NB4 (cell line): ENCODE data around the gene SLC30A1.

Source experiments
- DNase-seq: peaks from one replicate; pipeline ENCODE4 v3.0.0; 2010; ENCODE audit warnings: low read depth
- H3K4me3 ChIP-seq: one replicate; pipeline ENCODE4 v1.5.1; 2011; ENCODE audit warnings: mild to moderate bottlenecking, low read depth, low read length, moderate library complexity
- MYC ChIP-seq: IDR thresholded peaks from 2 replicates; pipeline ENCODE4 v1.6.1; 2011; ENCODE audit warnings: low read depth, low read length
- POLR2A ChIP-seq: IDR thresholded peaks from 2 replicates; pipeline ENCODE4 v1.6.1; 2011; ENCODE audit warnings: mild to moderate bottlenecking; ENCODE audit not compliant: insufficient read length; ENCODE audit errors: extremely low read depth
- TF ChIP-seq, protein P1 (sequence below): IDR thresholded peaks from one replicate; pipeline ENCODE4 v1.5.1; 2012; ENCODE audit warnings: low read depth, low read length
- TF ChIP-seq, protein P2 (sequence below): IDR thresholded peaks from 2 replicates; pipeline ENCODE4 v1.6.1; 2011; ENCODE audit warnings: low read depth, low read length

The SLC30A1 gene

DNA sequence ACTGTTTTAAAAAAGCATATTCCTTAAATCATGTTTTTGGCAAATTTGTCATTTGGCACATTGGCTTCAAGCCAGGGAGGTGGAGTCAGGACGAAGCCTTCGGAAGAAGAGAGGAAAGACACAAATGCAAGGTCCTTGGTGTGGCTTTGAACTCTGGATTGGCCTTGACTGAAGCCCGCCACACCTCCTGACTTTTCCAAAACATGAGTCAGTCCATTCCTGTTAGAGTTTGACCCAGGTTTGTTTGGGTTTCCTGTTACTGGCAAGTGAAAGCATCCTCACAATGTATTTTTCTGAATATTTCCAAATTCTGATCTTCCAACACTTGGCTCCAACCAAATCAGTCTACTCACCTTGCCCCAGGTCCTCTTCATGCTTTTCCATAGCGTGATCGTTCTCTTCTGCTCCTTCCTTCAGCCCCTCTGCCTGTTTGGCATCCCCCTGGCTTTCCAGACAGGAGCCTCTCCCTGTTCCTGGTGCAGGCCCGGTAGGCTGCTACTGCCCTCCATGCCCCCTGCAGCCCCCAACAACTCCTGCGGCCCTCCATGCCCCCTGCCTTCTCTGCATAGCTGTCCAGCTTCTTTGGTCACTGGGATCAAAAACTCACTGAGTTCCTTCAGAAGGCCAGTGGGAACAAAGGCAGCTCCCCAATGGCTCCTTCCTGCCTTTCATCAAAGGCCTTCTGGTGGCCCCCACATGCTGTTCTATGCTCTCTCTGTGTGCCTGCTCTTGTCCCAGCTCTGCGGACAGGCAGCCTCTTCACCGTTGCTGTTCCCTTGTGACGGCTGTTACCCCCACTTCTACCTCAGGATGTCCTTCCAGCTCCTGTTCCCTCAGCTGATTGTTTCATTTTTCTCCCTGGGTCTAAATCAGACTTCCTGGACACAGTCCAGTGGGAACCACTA is 30.4 kb upstream of the SLC30A1 start:
- TF ChIP-seq, protein P1, sequence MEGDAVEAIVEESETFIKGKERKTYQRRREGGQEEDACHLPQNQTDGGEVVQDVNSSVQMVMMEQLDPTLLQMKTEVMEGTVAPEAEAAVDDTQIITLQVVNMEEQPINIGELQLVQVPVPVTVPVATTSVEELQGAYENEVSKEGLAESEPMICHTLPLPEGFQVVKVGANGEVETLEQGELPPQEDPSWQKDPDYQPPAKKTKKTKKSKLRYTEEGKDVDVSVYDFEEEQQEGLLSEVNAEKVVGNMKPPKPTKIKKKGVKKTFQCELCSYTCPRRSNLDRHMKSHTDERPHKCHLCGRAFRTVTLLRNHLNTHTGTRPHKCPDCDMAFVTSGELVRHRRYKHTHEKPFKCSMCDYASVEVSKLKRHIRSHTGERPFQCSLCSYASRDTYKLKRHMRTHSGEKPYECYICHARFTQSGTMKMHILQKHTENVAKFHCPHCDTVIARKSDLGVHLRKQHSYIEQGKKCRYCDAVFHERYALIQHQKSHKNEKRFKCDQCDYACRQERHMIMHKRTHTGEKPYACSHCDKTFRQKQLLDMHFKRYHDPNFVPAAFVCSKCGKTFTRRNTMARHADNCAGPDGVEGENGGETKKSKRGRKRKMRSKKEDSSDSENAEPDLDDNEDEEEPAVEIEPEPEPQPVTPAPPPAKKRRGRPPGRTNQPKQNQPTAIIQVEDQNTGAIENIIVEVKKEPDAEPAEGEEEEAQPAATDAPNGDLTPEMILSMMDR: no peak
- no peak for TF ChIP-seq POLR2A
- TF ChIP-seq, protein P2, sequence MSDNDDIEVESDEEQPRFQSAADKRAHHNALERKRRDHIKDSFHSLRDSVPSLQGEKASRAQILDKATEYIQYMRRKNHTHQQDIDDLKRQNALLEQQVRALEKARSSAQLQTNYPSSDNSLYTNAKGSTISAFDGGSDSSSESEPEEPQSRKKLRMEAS: no peak
- no peak for TF ChIP-seq MYC
- H3K4me3 ChIP-seq: no peak overlapping the region
- DNase-seq: no peak

DNA sequence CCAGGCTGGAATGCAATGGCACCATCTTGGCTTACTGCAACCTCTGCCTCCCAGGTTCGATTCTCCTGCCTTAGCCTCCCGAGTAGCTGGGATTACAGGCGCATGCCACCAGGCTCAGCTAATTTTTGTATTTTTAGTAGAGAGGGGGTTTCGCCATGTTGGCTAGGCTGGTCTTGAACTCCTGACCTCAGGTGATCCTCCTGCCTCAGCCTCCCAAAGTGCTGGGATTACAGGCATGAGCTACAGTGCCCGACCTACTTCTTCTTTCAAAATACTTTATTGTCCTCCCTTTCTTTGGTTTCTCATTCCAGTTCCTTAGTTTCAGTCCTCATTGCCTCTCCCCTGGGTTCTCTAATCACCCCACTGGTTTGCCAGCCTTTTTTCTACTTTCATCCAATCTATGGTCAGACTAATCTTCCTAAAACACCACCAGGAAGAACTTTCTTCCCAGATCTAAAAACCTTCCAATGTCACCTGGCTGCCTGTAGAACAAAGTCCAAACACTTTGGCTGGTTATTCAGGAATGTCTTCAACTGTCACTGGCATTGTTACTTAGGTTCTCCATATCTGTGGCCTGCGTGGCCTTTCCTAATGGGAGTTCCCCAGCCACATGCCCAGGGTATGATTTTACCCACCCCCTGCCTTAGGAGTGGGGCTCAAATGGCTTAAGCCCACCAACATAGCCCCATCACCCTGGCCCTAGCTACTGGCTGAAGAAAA is 29.0 kb upstream of the SLC30A1 start:
- TF ChIP-seq, protein P2: no peak
- TF ChIP-seq, protein P1: no peak
- H3K4me3 ChIP-seq: peak overlapping the region; percentile 90
- no peak for DNase-seq

DNA sequence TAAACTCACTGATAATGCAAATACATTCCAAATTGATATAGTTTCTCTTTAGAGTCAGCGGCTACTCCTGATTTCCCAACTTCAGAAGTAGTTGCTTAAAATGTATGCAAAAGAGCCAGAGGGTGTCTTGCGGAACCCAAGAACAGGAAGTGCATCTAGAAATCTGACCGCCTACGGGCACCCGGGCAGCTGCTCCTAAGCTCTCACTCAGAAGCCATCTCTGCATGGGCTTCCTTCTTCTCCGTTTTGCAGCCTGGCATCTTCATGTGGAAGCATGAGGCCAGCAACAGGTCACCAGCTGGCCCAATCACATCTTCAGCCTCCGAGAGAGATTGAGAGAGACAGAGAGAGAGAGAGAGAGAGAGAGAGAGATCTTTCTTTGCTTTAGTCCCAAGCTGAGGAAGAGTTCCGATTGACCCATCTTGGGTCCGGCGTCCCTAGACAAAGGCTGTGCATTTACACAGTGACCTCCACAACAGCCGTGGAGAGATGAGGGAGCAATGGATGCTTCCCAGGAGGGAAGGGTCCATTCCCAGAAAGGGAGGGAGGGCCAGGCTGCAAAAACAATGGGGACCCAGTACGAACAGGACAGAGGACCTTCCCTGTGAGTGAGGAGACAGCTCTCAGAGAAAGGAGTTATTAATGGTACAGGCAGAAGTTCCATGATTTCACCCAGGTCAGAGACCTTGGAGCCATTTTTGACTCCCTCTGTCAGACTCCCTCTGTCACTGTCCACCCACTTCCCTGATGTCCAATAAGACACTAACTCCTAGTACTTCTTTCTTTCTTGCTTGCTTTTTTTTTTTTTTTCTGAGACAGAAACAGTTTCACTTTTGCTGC is 28.2 kb upstream of the SLC30A1 start:
- DNase-seq: peak; percentile 92
- TF ChIP-seq, protein P2: no peak
- TF ChIP-seq, protein P1: no peak
- peak; percentile 33 for TF ChIP-seq POLR2A
- H3K4me3 ChIP-seq: peak overlapping the region; percentile 90

DNA sequence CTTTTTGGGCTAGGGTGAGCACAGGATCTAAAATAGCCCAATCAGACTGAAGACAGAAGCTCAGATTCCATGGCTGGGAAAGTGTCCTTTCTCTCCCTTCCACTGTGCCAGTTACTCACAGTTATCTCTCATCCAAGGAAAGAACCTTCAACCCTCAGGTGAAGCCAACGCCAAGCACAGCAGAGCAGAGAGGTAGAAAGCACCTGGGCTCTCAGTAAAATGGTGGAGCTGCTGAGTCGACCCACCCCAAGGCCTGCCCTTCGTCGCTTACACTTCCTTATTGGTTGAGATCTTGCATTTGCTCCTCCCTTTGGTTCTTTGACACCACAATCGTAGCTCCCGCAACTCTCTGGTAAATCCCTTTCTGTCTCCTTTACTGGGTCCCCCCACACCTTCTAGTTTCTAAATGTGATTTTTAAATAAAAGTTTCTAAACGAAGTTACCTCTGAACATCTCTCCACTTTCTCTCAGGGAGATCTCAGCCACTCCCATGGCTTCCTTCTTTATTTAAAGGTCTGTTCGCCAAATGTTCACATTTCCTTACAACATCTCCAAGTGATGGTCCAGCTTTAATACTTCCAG is 27.5 kb upstream of the SLC30A1 start:
- DNase-seq: peak; percentile 80
- peak overlapping the region; percentile 90 for H3K4me3 ChIP-seq
- TF ChIP-seq MYC (0 out of 2 replicates have a peak, but pooled peaks have one; percentile 35), POLR2A (peak; percentile 83)
- TF ChIP-seq, protein P1: no peak
- TF ChIP-seq, protein P2: no peak; the same call in 1 of the 2 replicates
